AG10803 (cell line): ENCODE results near the gene C9orf153.
A peak's percentile ranks its signal among the peaks of the same experiment; 100 is the strongest.

Source experiments
- DNase-seq: peaks from one replicate; pipeline ENCODE4 v3.0.0; 2010; ENCODE audit warnings: low read depth
- H3K4me3 ChIP-seq: 2 replicates; pipeline ENCODE4 v1.5.1; 2011; ENCODE audit warnings: mild to moderate bottlenecking, low read length, control low read depth
- CTCF ChIP-seq: conservative IDR thresholded peaks from 2 replicates; pipeline ENCODE4 v1.5.1; 2011; ENCODE audit warnings: mild to moderate bottlenecking, low read length, control low read depth, inconsistent platforms

Gene C9orf153

GRCh38 chr9:86281593-86282076 is 22.2 kb upstream of the C9orf153 start:
- no peak for TF ChIP-seq CTCF
- peak overlapping the region; percentile 93 for H3K4me3 ChIP-seq
- DNase-seq, result peak; percentile 8

GRCh38 chr9:86280580-86280979 is 21.1 kb upstream of the C9orf153 start:
- no peak for DNase-seq
- TF ChIP-seq CTCF, result no peak
- no peak overlapping the region for H3K4me3 ChIP-seq

GRCh38 chr9:86279839-86280238 is 20.4 kb upstream of the C9orf153 start:
- H3K4me3 ChIP-seq, result no peak overlapping the region
- no peak for DNase-seq
- TF ChIP-seq CTCF, result no peak

DNA sequence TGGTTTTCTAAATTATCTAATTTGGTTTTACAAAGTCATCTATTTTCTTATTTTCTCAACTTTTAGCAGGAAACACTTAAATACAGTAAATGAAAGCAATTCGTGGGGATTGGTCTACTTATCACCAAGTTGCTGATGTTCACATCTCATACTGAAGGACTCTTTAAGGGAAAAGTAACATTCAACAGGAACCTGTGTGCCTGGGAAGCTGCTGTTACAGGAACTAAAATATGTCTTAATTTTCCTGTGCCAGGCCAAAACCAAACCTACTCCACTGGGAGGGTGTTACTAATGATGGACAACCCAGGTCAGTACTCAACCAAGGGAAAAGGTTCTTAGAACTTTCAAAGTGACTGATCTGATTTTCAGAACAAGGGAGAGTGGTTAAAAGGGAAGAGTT is 17.6 kb upstream of the C9orf153 start:
- H3K4me3 ChIP-seq, result no peak overlapping the region
- no peak for TF ChIP-seq CTCF
- no peak for DNase-seq

GRCh38 chr9:86275962-86276361 is 16.5 kb upstream of the C9orf153 start:
- no peak for DNase-seq
- peak; percentile 28 for TF ChIP-seq CTCF

GRCh38 chr9:86274821-86275643 is 15.6 kb upstream of the C9orf153 start:
- peak; percentile 3 for DNase-seq
- TF ChIP-seq CTCF, result no peak
- H3K4me3 ChIP-seq, result no peak overlapping the region

More at GRCh38 chr9:86275962-86276361, 16.5 kb upstream of the C9orf153 start:
- no peak overlapping the region for H3K4me3 ChIP-seq

- TF ChIP-seq CTCF, result no peak
- H3K4me3 ChIP-seq, result no peak overlapping the region
- DNase-seq, result no peak
Observed at GRCh38 chr9:86272221-86272620, 12.8 kb upstream of the C9orf153 start.
